Measurements from ENCODE around the gene OPN4.

OPN4 gene

DNA sequence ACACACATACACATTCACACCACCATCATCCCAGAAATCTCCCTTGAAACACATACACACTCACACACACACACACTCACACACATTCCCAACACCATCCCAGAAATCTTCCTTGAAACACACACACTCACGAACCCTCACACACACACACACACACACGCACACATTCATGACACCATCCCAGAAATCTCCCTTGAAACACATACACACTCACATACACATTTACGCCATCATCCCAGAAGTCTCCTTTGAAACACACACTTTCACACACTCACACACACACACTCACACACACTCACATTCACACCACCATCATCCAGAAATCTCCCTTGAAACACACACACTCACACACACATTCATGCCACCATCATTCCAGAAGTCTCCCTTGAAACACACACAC lies 360 bp upstream of the OPN4 start:
- TF ChIP-seq SPI1 (IDR thresholded peaks at IDR 0.05; ENCODE audit: borderline replicate concordance, low read depth) (no peak), POLR2AphosphoS5 (IDR thresholded peaks at IDR 0.05; ENCODE audit: low read depth) (no peak), GABPA (IDR thresholded peaks at IDR 0.05; ENCODE audit: low read depth) (no peak), REST (IDR thresholded peaks at IDR 0.05; ENCODE audit: insufficient replicate concordance, low read depth) (no peak)
- TF ChIP-seq, protein P1, sequence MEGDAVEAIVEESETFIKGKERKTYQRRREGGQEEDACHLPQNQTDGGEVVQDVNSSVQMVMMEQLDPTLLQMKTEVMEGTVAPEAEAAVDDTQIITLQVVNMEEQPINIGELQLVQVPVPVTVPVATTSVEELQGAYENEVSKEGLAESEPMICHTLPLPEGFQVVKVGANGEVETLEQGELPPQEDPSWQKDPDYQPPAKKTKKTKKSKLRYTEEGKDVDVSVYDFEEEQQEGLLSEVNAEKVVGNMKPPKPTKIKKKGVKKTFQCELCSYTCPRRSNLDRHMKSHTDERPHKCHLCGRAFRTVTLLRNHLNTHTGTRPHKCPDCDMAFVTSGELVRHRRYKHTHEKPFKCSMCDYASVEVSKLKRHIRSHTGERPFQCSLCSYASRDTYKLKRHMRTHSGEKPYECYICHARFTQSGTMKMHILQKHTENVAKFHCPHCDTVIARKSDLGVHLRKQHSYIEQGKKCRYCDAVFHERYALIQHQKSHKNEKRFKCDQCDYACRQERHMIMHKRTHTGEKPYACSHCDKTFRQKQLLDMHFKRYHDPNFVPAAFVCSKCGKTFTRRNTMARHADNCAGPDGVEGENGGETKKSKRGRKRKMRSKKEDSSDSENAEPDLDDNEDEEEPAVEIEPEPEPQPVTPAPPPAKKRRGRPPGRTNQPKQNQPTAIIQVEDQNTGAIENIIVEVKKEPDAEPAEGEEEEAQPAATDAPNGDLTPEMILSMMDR (IDR thresholded peaks at IDR 0.05; ENCODE audit: insufficient read depth, low read length) = no peak
- Histone ChIP-seq H3K4me3 (replicated peaks; ENCODE audit: insufficient read depth, low read length) (no peak overlapping the region), H3K27me3 (ENCODE audit: insufficient read depth, poor library complexity, severe bottlenecking) (no peaks in the 10 kb centered on the region), H3K27ac (replicated peaks) (no peak overlapping the region)
- DNase-seq (ENCODE audit: low read depth in 1 of 2, low spot score in 1 of 2) = no peak

GRCh38 chr10:86655173-86655540 lies 810 bp downstream of the OPN4 start:
- Histone ChIP-seq H3K27me3 (ENCODE audit: insufficient read depth, poor library complexity, severe bottlenecking) (no peaks in the 10 kb centered on the region), H3K4me3 (replicated peaks; ENCODE audit: insufficient read depth, low read length) (no peak overlapping the region), H3K27ac (replicated peaks) (no peak overlapping the region)
- TF ChIP-seq POLR2AphosphoS5 (IDR thresholded peaks at IDR 0.05; ENCODE audit: low read depth) (no peak), GABPA (IDR thresholded peaks at IDR 0.05; ENCODE audit: low read depth) (no peak), SPI1 (IDR thresholded peaks at IDR 0.05; ENCODE audit: borderline replicate concordance, low read depth) (no peak), REST (IDR thresholded peaks at IDR 0.05; ENCODE audit: insufficient replicate concordance, low read depth) (no peak)
- TF ChIP-seq, protein P1 (IDR thresholded peaks at IDR 0.05; ENCODE audit: insufficient read depth, low read length) = no peak
- no peak for DNase-seq (ENCODE audit: low read depth in 1 of 2, low spot score in 1 of 2)

DNA sequence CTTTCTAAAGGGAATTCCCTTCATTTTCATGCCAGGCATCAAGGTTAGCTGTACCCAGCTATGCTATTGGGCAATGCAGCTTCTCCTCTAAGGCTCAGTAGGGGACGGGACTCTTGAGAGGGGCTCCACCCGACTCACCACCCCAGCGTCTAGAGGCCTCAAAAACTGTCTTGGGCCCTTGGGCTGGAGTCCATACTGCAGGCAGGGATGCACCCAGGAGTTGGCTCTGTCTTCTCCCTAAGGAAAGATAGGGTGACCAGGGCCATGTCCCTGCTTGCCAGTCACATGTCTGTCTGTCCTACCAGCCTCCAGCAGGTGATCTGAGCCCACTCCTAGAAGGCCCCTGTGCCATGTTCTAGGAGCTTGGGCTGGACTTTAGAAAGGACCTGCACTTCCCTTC lies 1.2 kb downstream of the OPN4 start:
- H3K27ac ChIP-seq (replicated peaks) = no peak overlapping the region

More for the DNA sequence above, 1.2 kb downstream of the OPN4 start:
- DNase-seq (ENCODE audit: low read depth in 1 of 2, low spot score in 1 of 2) = no peak
- no peaks in the 10 kb centered on the region for H3K27me3 ChIP-seq (ENCODE audit: insufficient read depth, poor library complexity, severe bottlenecking)
- TF ChIP-seq, protein P1 (IDR thresholded peaks at IDR 0.05; ENCODE audit: insufficient read depth, low read length) = no peak
- TF ChIP-seq SPI1 (IDR thresholded peaks at IDR 0.05; ENCODE audit: borderline replicate concordance, low read depth) (no peak), GABPA (IDR thresholded peaks at IDR 0.05; ENCODE audit: low read depth) (no peak), POLR2AphosphoS5 (IDR thresholded peaks at IDR 0.05; ENCODE audit: low read depth) (no peak), REST (IDR thresholded peaks at IDR 0.05; ENCODE audit: insufficient replicate concordance, low read depth) (no peak)
- H3K4me3 ChIP-seq (replicated peaks; ENCODE audit: insufficient read depth, low read length) = no peak overlapping the region

Measured in HL-60 (cell line).